ENCODE measurements around the gene KY.

Gene KY

GRCh38 chr3:134650431-134651346 is at the start of gene KY:
TSS of gene KY (minus strand) at chr3:134651022. CDS start at chr3:134650960, 62 bp downstream.
- TF ChIP-seq CTCF (IDR thresholded peaks at IDR 0.05), result no peak

- no peak for TF ChIP-seq CTCF (IDR thresholded peaks at IDR 0.05)
Observed at GRCh38 chr3:134699721-134700120, 48.9 kb upstream of the KY start.

- TF ChIP-seq CTCF (IDR thresholded peaks at IDR 0.05), result no peak
Observed at GRCh38 chr3:134699141-134699711, 48.4 kb upstream of the KY start.

- no peak for TF ChIP-seq CTCF (IDR thresholded peaks at IDR 0.05)
Observed at GRCh38 chr3:134697830-134698689, 47.2 kb upstream of the KY start.

GRCh38 chr3:134696155-134696554 is 45.3 kb upstream of the KY start:
- TF ChIP-seq CTCF (IDR thresholded peaks at IDR 0.05), result no peak

- TF ChIP-seq CTCF (IDR thresholded peaks at IDR 0.05), result no peak
Observed at GRCh38 chr3:134694946-134695543, 44.2 kb upstream of the KY start.

- no peak for TF ChIP-seq CTCF (IDR thresholded peaks at IDR 0.05)
Observed at GRCh38 chr3:134694466-134694865, 43.6 kb upstream of the KY start.

All from LNCAP (cell line).